ENCODE measurements around the gene NEURL4. TPM values are rescaled to one million over a fixed set of nuclear protein-coding genes. Genes with fewer than 3 reads are reported as not detected.

NEURL4 gene
- total RNA-seq, 1 donor from 2014 or later: 61.5 TPM

GRCh38 chr17:7314719-7315569 lies 14.2 kb downstream of the NEURL4 start, which contains the start of gene GPS2:
GPS2 (minus strand) TSS chr17:7315360; CDS start chr17:7315052, 308 bp downstream.
- Mint-ChIP-seq H3K4me3 (peak within 1 kb of the TSS; percentile 87), H3K27ac (peak within 1 kb of the TSS; percentile 82), H3K27me3 (no peaks in the 10 kb centered on the region), H3K4me1 (ENCODE audit: unreplicated experiment) (peaks cover 29% of the 10 kb centered on the region), H3K9me3 (no peaks in the 10 kb centered on the region), H3K36me3 (peaks cover 21% of the 10 kb centered on the region)
- TF ChIP-seq, protein P1, sequence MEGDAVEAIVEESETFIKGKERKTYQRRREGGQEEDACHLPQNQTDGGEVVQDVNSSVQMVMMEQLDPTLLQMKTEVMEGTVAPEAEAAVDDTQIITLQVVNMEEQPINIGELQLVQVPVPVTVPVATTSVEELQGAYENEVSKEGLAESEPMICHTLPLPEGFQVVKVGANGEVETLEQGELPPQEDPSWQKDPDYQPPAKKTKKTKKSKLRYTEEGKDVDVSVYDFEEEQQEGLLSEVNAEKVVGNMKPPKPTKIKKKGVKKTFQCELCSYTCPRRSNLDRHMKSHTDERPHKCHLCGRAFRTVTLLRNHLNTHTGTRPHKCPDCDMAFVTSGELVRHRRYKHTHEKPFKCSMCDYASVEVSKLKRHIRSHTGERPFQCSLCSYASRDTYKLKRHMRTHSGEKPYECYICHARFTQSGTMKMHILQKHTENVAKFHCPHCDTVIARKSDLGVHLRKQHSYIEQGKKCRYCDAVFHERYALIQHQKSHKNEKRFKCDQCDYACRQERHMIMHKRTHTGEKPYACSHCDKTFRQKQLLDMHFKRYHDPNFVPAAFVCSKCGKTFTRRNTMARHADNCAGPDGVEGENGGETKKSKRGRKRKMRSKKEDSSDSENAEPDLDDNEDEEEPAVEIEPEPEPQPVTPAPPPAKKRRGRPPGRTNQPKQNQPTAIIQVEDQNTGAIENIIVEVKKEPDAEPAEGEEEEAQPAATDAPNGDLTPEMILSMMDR (conservative IDR thresholded peaks at IDR 0.05): no peak
- DNase-seq (ENCODE audit: extremely low spot score, unreplicated experiment): peak; percentile 96

GRCh38 chr17:7313890-7314718 lies 15.0 kb downstream of the NEURL4 start:
- TF ChIP-seq, protein P1 (conservative IDR thresholded peaks at IDR 0.05): no peak
- Mint-ChIP-seq H3K4me1 (ENCODE audit: unreplicated experiment) (peaks cover 37% of the 10 kb centered on the region), H3K27me3 (no peaks in the 10 kb centered on the region), H3K27ac (peak overlapping the region; percentile 82), H3K36me3 (peaks cover 27% of the 10 kb centered on the region), H3K9me3 (no peaks in the 10 kb centered on the region), H3K4me3 (peak overlapping the region; percentile 87)
- DNase-seq (ENCODE audit: extremely low spot score, unreplicated experiment): no peak

DNA sequence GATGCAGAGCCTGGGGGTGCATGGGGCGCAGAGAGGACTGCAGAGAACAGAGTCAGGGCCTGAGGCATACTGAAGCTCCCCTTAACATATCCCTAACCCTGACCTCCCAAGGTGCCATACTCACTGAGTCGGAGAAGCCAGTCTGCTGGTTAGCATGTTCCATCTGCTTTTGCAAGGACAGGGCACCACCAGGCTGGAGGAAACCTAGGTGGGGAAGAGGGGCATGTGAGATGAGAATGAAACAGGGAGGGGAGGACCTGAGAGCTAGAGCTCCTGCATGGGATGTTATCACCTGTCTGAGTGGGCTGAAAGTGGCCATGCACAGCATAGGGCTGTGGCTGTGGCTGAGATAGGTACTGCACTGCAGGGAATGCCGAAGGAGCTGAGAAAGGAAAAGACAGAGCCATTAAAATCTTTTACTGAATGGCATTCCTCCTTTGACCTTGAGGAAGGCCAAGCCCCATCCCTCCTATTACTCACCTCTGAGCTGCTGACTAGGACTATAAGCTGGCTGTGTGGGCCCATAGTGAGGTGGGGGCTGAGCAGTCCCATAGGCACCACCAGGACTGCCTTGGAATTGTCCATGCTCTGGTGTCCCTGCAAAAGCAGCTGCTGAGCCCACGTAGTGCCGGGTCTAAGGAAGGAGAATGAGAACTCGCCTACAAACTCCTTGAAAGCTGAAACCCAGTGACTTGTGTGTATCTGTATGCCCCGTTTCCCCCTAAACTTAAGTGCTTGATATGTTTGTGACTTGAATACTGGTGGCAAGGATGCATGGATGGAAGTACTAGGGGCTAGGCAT lies 15.8 kb downstream of the NEURL4 start:
- Mint-ChIP-seq H3K4me1 (ENCODE audit: unreplicated experiment) (peaks cover 43% of the 10 kb centered on the region), H3K27me3 (no peaks in the 10 kb centered on the region), H3K36me3 (peaks cover 33% of the 10 kb centered on the region), H3K4me3 (peak overlapping the region; percentile 87), H3K9me3 (no peaks in the 10 kb centered on the region), H3K27ac (peak overlapping the region; percentile 82)
- TF ChIP-seq, protein P1 (conservative IDR thresholded peaks at IDR 0.05): peak; percentile 60
- no peak for DNase-seq (ENCODE audit: extremely low spot score, unreplicated experiment)

GRCh38 chr17:7312432-7313087 lies 16.6 kb downstream of the NEURL4 start:
- peaks cover 43% of the 10 kb centered on the region for H3K4me1 Mint-ChIP-seq (ENCODE audit: unreplicated experiment)
- TF ChIP-seq, protein P1 (conservative IDR thresholded peaks at IDR 0.05): no peak
- H3K36me3 Mint-ChIP-seq: peaks cover 33% of the 10 kb centered on the region
- H3K27ac Mint-ChIP-seq: peak overlapping the region; percentile 82
- peak overlapping the region; percentile 87 for H3K4me3 Mint-ChIP-seq
- no peak for DNase-seq (ENCODE audit: extremely low spot score, unreplicated experiment)
- H3K27me3 Mint-ChIP-seq: no peaks in the 10 kb centered on the region
- no peaks in the 10 kb centered on the region for H3K9me3 Mint-ChIP-seq
